Sciatic nerve (tissue), 2 donors: ENCODE measurements around the gene GLIS1. TPM values are rescaled to one million over a fixed set of nuclear protein-coding genes. Genes with fewer than 3 reads are reported as not detected.

Experiments
- ATAC-seq: fragments of 200-7000 bp; cut with Tn5 transposase; one replicate; pipeline ENCODE4 v1.9.1; 2020; ENCODE audit warnings: mild to moderate bottlenecking, moderate library complexity
- DNase-seq: peaks from one replicate; pipeline ENCODE4 v3.0.0-alpha.2; 2020; ENCODE audit warnings: low spot score
- intact Hi-C: fragments of 100-400 bp; cut with DNase I; formaldehyde crosslinking; loops from one replicate; pipeline ENCODE4 v1.14.2; 2022
- total RNA-seq: library from RNA; stranded (reverse); fragmentation: NEBNext Ultra II Directional; extraction: Animal tissue kit (Norgen Biotek cat#: 25700); gene quantifications from one replicate; pipeline ENCODE4 v1.2.1, GENCODE V29; 2021
- donor health status: DM: no; HTN: no; CAD: no.
- donor health status: DM: no; HTN: no; CAD: no.

GLIS1 gene
- total RNA-seq, 1 donor from 2014 or later = 0.98 TPM

- intact Hi-C loops = no loop called here
- no peak for ATAC-seq
- no peak for DNase-seq
Measured at GRCh38 chr1:53462193-53462592, 276.8 kb downstream of the GLIS1 start.

- ATAC-seq (no peak), DNase-seq (no peak)
- intact Hi-C loops = no loop called here
Measured at GRCh38 chr1:53461323-53462044, 277.5 kb downstream of the GLIS1 start.

- ATAC-seq (no peak), DNase-seq (no peak)
- intact Hi-C loops = no loop called here
Measured at GRCh38 chr1:53460666-53461322, 278.2 kb downstream of the GLIS1 start.

GRCh38 chr1:53460211-53460634, 278.7 kb downstream of the GLIS1 start:
- intact Hi-C loops = no loop called here
- DNase-seq (no peak), ATAC-seq (no peak)

- DNase-seq (no peak), ATAC-seq (no peak)
- intact Hi-C loops = no loop called here
Measured at GRCh38 chr1:53459321-53460175, 279.4 kb downstream of the GLIS1 start, which contains the start of gene DMRTB1. Gene DMRTB1, plus strand, starts transcription at chr1:53459399. Its CDS starts 55 bp downstream, at chr1:53459454.

GRCh38 chr1:53458634-53459033, 280.3 kb downstream of the GLIS1 start:
- ATAC-seq = no peak
- intact Hi-C loops = no loop called here
- no peak for DNase-seq

Other genes starting within 250 kb of the GLIS1 start
- gene NDC1, start 99.1 kb upstream of the GLIS1 start, total RNA-seq = 8.0 TPM
- gene YIPF1, start 150.6 kb upstream of the GLIS1 start, total RNA-seq = 16.6 TPM
- not detected for gene DIO1, start 155.0 kb upstream of the GLIS1 start, total RNA-seq
- 33.5 TPM for gene IFT25, start 206.5 kb upstream of the GLIS1 start, total RNA-seq
- gene LRRC42, start 207.2 kb upstream of the GLIS1 start, total RNA-seq = 26.9 TPM